ENCODE data around the gene PAGR1.

- TF ChIP-seq EZH2 (IDR thresholded peaks at IDR 0.05; ENCODE audit: borderline replicate concordance, insufficient read depth, low read length, poor library complexity, severe bottlenecking): no peak
- no peak for TF ChIP-seq CTCF (IDR thresholded peaks at IDR 0.05; ENCODE audit: poor library complexity, severe bottlenecking)
- no peak for TF ChIP-seq POLR2AphosphoS5 (IDR thresholded peaks at IDR 0.05)
- no peak for TF ChIP-seq RAD21 (conservative IDR thresholded peaks at IDR 0.05)
- no peak for TF ChIP-seq TAF1 (IDR thresholded peaks at IDR 0.05; ENCODE audit: low read depth)
- TF ChIP-seq SMC3 (conservative IDR thresholded peaks at IDR 0.05; ENCODE audit: poor library complexity): no peak
- no peak for TF ChIP-seq MXI1 (conservative IDR thresholded peaks at IDR 0.05; ENCODE audit: poor library complexity, severe bottlenecking)
Observed at GRCh38 chr16:29850998-29851397, 35.0 kb downstream of the PAGR1 start.
